Measurements from ENCODE around the gene TNNI2.

GRCh38 chr11:1863352-1864216 lies 24.8 kb downstream of the TNNI2 start:
- TF ChIP-seq POLR2A (IDR thresholded peaks at IDR 0.05; ENCODE audit: low read depth, low read length): no peak; the same call in 1 of the 2 replicates
- TF ChIP-seq SPI1 (IDR thresholded peaks at IDR 0.05; ENCODE audit: low read depth, low read length): no peak
- no peak for TF ChIP-seq TAF1 (IDR thresholded peaks at IDR 0.05; ENCODE audit: low read depth, low read length)
- no peak for TF ChIP-seq PAX5 (IDR thresholded peaks at IDR 0.05; ENCODE audit: insufficient read depth, low read length, severe bottlenecking)

All from GM12891 (cell line).